Right lobe of liver (tissue), 4 donors: ENCODE results near the gene SMS.

Experiments
- CTCF ChIP-seq, 4 donors: fragments of 200-600 bp in 3 of 4; fragments of 450-650 bp in 1 of 4; IDR thresholded peaks; one replicate each; pipeline versions ENCODE4 v1.5.1 to v1.8.0; 2016 to 2022; ENCODE audit warnings: antibody characterized with exemption in 4 of 4, mild to moderate bottlenecking in 2 of 4
- POLR2A ChIP-seq: fragments of 450-650 bp; IDR thresholded peaks from one replicate; pipeline ENCODE4 v1.6.1; 2017; ENCODE audit warnings: antibody characterized with exemption, mild to moderate bottlenecking
- donor health status: DM: no; HTN: no; CAD: no.
- donor health status: DM: no; HTN: no; CAD: no.
- donor health status: DM: no; HTN: yes; CAD: no.

- no peak for TF ChIP-seq CTCF (IDR thresholded peaks at IDR 0.05)
- TF ChIP-seq POLR2A, result no peak
These were observed 33.5 kb downstream of the SMS start for GRCh38 chrX:21974011-21974385.
